ENCODE data around the gene PBXIP1. TPM values are rescaled to one million over a fixed set of nuclear protein-coding genes. Genes with fewer than 3 reads are reported as not detected.

Gene PBXIP1
- total and polyA plus RNA-seq, 2 of the 13 experiments (the other 11 are each of a cell fraction or from before 2014, with no cell fraction given): 16.3 to 31.9 TPM

DNA sequence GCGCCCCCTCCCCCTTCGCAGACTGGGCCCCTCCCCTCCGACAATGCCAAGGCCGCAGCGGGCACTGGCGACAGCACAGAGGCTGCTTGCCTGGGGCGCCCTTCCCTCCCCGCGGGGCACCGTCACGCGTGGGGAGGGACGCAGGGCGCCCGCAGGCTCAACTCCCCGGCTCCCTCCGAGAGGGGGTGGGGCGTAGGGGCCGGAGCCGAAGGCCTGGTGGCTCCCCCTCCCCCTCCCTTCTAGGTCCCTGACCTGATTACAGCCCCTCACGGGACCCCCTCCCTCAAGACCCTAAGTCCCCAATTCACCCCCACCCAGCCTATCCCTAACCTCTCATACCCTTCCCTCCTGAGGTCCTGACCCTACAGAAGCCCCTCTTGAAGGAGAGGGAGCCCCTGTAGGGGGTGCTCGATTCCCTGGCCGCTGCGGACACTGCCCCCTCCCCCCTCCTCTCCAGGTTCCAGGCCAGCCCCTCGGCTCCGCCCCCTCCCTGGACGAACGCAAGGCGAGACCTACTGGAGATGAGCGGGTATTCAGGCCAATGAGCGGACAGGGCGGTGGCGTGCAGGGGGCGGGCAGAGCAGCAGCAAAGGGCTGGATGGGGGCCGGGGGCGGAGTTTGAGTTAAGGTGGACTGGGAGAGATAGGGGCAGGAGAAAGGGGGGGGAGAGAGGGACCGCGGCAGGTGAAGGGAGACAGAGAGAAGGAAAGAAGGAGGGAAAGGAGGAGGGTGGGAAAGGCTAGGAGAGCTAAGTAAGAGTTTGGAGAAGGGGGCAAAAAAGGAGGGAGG is 46.0 kb upstream of the PBXIP1 start (continued):
- TF ChIP-seq KMT2A (CRISPR knock-in tag; IDR thresholded peaks at IDR 0.05): no peak
- no peak for TF ChIP-seq TEAD3 (CRISPR knock-in tag; optimal IDR thresholded peaks at IDR 0.05; ENCODE audit: borderline replicate concordance)
- no peak for TF ChIP-seq ZNF484 (CRISPR knock-in tag; IDR thresholded peaks at IDR 0.05; ENCODE audit: borderline replicate concordance, low read depth)
- TF ChIP-seq, protein P1, sequence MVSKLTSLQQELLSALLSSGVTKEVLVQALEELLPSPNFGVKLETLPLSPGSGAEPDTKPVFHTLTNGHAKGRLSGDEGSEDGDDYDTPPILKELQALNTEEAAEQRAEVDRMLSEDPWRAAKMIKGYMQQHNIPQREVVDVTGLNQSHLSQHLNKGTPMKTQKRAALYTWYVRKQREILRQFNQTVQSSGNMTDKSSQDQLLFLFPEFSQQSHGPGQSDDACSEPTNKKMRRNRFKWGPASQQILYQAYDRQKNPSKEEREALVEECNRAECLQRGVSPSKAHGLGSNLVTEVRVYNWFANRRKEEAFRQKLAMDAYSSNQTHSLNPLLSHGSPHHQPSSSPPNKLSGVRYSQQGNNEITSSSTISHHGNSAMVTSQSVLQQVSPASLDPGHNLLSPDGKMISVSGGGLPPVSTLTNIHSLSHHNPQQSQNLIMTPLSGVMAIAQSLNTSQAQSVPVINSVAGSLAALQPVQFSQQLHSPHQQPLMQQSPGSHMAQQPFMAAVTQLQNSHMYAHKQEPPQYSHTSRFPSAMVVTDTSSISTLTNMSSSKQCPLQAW (CRISPR knock-in tag; IDR thresholded peaks at IDR 0.05): no peak
- peak; percentile 68; the same call in 1 of the 2 replicates for TF ChIP-seq BRD4 (CRISPR knock-in tag; IDR thresholded peaks at IDR 0.05)
- no peak for TF ChIP-seq ZNF205 (CRISPR knock-in tag; IDR thresholded peaks at IDR 0.05)
- no peak for TF ChIP-seq ZNF326 (CRISPR knock-in tag; IDR thresholded peaks at IDR 0.05; ENCODE audit: borderline replicate concordance)
- no peak for TF ChIP-seq ZZZ3 (CRISPR knock-in tag; IDR thresholded peaks at IDR 0.05; ENCODE audit: borderline replicate concordance)
- TF ChIP-seq, protein P2, sequence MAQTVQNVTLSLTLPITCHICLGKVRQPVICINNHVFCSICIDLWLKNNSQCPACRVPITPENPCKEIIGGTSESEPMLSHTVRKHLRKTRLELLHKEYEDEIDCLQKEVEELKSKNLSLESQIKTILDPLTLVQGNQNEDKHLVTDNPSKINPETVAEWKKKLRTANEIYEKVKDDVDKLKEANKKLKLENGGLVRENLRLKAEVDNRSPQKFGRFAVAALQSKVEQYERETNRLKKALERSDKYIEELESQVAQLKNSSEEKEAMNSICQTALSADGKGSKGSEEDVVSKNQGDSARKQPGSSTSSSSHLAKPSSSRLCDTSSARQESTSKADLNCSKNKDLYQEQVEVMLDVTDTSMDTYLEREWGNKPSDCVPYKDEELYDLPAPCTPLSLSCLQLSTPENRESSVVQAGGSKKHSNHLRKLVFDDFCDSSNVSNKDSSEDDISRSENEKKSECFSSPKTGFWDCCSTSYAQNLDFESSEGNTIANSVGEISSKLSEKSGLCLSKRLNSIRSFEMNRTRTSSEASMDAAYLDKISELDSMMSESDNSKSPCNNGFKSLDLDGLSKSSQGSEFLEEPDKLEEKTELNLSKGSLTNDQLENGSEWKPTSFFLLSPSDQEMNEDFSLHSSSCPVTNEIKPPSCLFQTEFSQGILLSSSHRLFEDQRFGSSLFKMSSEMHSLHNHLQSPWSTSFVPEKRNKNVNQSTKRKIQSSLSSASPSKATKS (CRISPR knock-in tag; IDR thresholded peaks at IDR 0.05): no peak
- TF ChIP-seq MYC (CRISPR knock-in tag; IDR thresholded peaks at IDR 0.05; ENCODE audit: borderline replicate concordance): no peak
- TF ChIP-seq ZNF557 (CRISPR knock-in tag; IDR thresholded peaks at IDR 0.05): no peak
- TF ChIP-seq MAFG (CRISPR knock-in tag; IDR thresholded peaks at IDR 0.05): no peak
- TF ChIP-seq SP2 (CRISPR knock-in tag; IDR thresholded peaks at IDR 0.05): peak; percentile 93
- peak; percentile 57 for TF ChIP-seq TAF15 (IDR thresholded peaks at IDR 0.05; ENCODE audit: low read depth, low read length, poor library complexity, severe bottlenecking)
- no peak for TF ChIP-seq RNF2 (conservative IDR thresholded peaks at IDR 0.05; ENCODE audit: low read depth)
- TF ChIP-seq ISL2 (CRISPR knock-in tag; IDR thresholded peaks at IDR 0.05): no peak
- TF ChIP-seq, protein P3, sequence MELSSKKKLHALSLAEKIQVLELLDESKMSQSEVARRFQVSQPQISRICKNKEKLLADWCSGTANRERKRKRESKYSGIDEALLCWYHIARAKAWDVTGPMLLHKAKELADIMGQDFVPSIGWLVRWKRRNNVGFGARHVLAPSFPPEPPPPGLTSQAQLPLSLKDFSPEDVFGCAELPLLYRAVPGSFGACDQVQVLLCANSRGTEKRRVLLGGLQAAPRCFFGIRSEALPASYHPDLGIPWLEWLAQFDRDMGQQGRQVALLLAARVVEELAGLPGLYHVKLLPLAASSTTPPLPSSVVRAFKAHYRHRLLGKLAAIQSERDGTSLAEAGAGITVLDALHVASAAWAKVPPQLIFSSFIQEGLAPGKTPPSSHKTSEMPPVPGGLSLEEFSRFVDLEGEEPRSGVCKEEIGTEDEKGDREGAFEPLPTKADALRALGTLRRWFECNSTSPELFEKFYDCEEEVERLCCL (CRISPR knock-in tag; IDR thresholded peaks at IDR 0.05; ENCODE audit: borderline replicate concordance): no peak
- no peak for TF ChIP-seq ZNF768 (CRISPR knock-in tag; IDR thresholded peaks at IDR 0.05)
- no peak; the same call in 1 of the 2 replicates for TF ChIP-seq ETV5 (CRISPR knock-in tag; IDR thresholded peaks at IDR 0.05; ENCODE audit: borderline replicate concordance)
- TF ChIP-seq BHLHE40 (IDR thresholded peaks at IDR 0.05; ENCODE audit: low read length): peak; percentile 89
- peak; percentile 77; the same call in 1 of the 2 replicates for TF ChIP-seq RBFOX2 (IDR thresholded peaks at IDR 0.05; ENCODE audit: low read depth, low read length)
- TF ChIP-seq, protein P4, sequence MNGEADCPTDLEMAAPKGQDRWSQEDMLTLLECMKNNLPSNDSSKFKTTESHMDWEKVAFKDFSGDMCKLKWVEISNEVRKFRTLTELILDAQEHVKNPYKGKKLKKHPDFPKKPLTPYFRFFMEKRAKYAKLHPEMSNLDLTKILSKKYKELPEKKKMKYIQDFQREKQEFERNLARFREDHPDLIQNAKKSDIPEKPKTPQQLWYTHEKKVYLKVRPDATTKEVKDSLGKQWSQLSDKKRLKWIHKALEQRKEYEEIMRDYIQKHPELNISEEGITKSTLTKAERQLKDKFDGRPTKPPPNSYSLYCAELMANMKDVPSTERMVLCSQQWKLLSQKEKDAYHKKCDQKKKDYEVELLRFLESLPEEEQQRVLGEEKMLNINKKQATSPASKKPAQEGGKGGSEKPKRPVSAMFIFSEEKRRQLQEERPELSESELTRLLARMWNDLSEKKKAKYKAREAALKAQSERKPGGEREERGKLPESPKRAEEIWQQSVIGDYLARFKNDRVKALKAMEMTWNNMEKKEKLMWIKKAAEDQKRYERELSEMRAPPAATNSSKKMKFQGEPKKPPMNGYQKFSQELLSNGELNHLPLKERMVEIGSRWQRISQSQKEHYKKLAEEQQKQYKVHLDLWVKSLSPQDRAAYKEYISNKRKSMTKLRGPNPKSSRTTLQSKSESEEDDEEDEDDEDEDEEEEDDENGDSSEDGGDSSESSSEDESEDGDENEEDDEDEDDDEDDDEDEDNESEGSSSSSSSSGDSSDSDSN (CRISPR knock-in tag; IDR thresholded peaks at IDR 0.05): no peak
- peak; percentile 17; the same call in 1 of the 2 replicates for TF ChIP-seq ZC3H4 (CRISPR knock-in tag; IDR thresholded peaks at IDR 0.05; ENCODE audit: borderline replicate concordance)
- TF ChIP-seq POLR2AphosphoS2 (IDR thresholded peaks at IDR 0.05; ENCODE audit: low read depth, low read length): peak; percentile 54; the same call in 1 of the 2 replicates
